Measurements from ENCODE around the gene EEF2K. TPM values are rescaled to one million over a fixed set of nuclear protein-coding genes. Genes with fewer than 3 reads are reported as not detected.
A peak's percentile ranks its signal among the peaks of the same experiment; 100 is the strongest.

The EEF2K gene
- total RNA-seq, 2 donors from 2014 or later = 23.6 to 25.1 TPM

DNA sequence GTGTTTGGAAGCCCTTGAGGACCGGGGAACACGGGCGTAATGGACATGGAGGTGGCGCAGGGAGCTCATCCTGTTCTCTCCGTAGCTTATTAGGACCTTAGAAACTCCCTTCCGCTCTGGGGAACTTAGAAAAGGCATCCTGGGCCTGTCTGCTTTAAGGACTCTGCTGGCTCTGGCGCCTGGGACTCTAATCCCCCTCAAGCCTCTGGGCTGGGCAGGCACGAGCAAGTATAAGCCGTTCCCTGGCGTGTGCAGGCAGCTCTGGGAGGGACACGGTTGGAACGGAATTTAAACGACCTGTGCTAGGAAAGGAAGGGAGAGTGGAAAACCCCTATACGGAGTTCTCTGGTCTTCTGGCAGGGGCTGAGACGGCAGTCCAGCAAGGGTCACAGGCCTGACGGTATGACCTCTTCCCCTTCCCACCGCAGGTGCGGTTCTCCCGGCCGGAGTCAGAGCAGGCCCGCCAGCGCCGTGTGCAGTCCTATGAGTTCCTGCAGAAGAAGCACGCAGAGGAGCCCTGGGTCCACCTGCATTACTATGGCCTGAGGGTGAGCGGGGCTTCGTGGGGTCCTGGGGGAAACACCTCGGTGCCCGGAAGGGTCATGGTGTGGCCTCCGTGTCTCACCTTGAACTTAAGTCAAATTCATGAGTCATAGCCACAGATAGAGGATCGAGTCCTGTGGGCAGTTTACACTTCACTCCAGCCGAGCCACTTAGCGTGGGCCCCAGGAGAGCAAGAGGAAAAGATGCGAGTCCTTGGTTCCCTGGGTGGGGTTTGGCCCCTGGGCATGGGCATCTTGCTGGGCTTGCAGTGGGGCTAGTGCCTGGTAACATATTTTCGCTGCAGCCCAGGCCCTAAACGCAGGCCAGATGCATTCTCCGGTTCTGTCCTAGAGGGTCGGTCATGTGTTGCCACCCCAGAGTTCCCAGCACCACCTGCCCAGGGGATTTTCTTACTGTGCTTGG lies 108.9 kb downstream of the EEF2K start:
- Histone ChIP-seq H3K36me3 (replicated peaks in 1 of 2; ENCODE audit: insufficient read depth in 1 of 2, low read depth in 2 of 2) (peaks cover 5 to 34% of the 10 kb centered on the region in 2 donors), H3K4me1 (no peaks in the 10 kb centered on the region), H3K4me3 (no peak overlapping the region), H3K27ac (no peak overlapping the region), H3K27me3 (no peaks in the 10 kb centered on the region), H3K9me3 (no peaks in the 10 kb centered on the region)
- TF ChIP-seq CTCF (IDR thresholded peaks at IDR 0.05) (no peak), POLR2A (IDR thresholded peaks at IDR 0.05) (no peak)
- intact Hi-C loops (cut with DNase I) = no loop called here
- DNase-seq = peak in 1 of 4 donors; percentile 6
- 88 to 92% methylated on average over 28 to 37 of the region's 37 CpGs for WGBS, 2 donors
- no peak for ATAC-seq

- ATAC-seq = no peak
- 72 to 92% methylated on average over 1 of the region's 1 CpG for WGBS, 2 donors
- H3K27ac ChIP-seq = no peak overlapping the region
These were observed 109.9 kb downstream of the EEF2K start for GRCh38 chr16:22315979-22316378.

DNA sequence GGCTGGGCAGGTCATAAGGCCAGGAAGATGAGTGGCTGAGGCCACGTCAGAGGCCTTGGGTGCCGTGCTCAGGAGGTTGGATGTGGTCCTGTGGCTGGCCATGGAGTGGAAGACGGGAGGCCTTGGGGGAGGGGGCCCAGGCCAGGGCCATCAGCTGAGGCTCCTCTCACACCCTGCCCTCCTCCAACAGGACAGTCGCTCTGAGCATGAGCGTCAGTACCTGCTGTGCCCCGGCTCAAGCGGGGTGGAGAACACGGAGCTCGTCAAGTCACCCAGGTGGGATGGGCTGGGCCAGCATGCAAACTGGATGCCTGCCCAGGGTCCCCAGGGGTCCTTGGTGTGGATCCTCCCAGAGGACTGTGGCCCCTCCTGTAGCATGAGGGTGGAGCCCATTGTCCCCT lies 110.3 kb downstream of the EEF2K start:
- ATAC-seq (no peak), DNase-seq (peak in 1 of 4 donors; percentile 13)
- peaks cover 5 to 37% of the 10 kb centered on the region in 2 donors for H3K36me3 ChIP-seq (replicated peaks in 1 of 2; ENCODE audit: insufficient read depth in 1 of 2, low read depth in 2 of 2)
- H3K4me1 ChIP-seq = peaks cover 2% of the 10 kb centered on the region
- no peak overlapping the region for H3K4me3 ChIP-seq
- H3K27ac ChIP-seq = no peak overlapping the region
- 83 to 95% methylated on average over 3 to 9 of the region's 9 CpGs for WGBS, 2 donors
- TF ChIP-seq CTCF (IDR thresholded peaks at IDR 0.05) (no peak), POLR2A (IDR thresholded peaks at IDR 0.05) (no peak)
- intact Hi-C loops (cut with DNase I) = no loop called here
- no peaks in the 10 kb centered on the region for H3K27me3 ChIP-seq
- no peaks in the 10 kb centered on the region for H3K9me3 ChIP-seq

More at GRCh38 chr16:22315979-22316378, 109.9 kb downstream of the EEF2K start:
- Histone ChIP-seq H3K4me3 (no peak overlapping the region), H3K9me3 (no peaks in the 10 kb centered on the region), H3K27me3 (no peaks in the 10 kb centered on the region), H3K36me3 (replicated peaks in 1 of 2; ENCODE audit: insufficient read depth in 1 of 2, low read depth in 2 of 2) (peaks cover 5 to 36% of the 10 kb centered on the region in 2 donors), H3K4me1 (no peaks in the 10 kb centered on the region)
- TF ChIP-seq POLR2A (IDR thresholded peaks at IDR 0.05) (no peak), CTCF (IDR thresholded peaks at IDR 0.05) (no peak)
- peak in 1 of 4 donors; percentile 1 for DNase-seq
- intact Hi-C loops (cut with DNase I) = no loop called here

- no peak overlapping the region for H3K27ac ChIP-seq
- WGBS, 2 donors = 75 to 90% methylated on average over 7 to 17 of the region's 17 CpGs
- H3K4me3 ChIP-seq = no peak overlapping the region
- peaks cover 5 to 42% of the 10 kb centered on the region in 2 donors for H3K36me3 ChIP-seq (replicated peaks in 1 of 2; ENCODE audit: insufficient read depth in 1 of 2, low read depth in 2 of 2)
- TF ChIP-seq CTCF (IDR thresholded peaks at IDR 0.05) = no peak
- TF ChIP-seq POLR2A (IDR thresholded peaks at IDR 0.05) = no peak
- intact Hi-C loops (cut with DNase I) = no loop called here
- ATAC-seq = no peak
- DNase-seq = peak in 1 of 4 donors; percentile 10
- no peaks in the 10 kb centered on the region for H3K9me3 ChIP-seq
- H3K4me1 ChIP-seq = peaks cover 7% of the 10 kb centered on the region
- H3K27me3 ChIP-seq = no peaks in the 10 kb centered on the region
These were observed 111.0 kb downstream of the EEF2K start for GRCh38 chr16:22317001-22317530.

All from body of pancreas (tissue), 4 donors.